ENCODE results near the gene DPP4. TPM values are rescaled to one million over a fixed set of nuclear protein-coding genes. Genes with fewer than 3 reads are reported as not detected.

DPP4 gene
- total and polyA plus RNA-seq, 2 of the 4 experiments (the other 2 are of a cell fraction), result 13.2 to 19.0 TPM

DNA sequence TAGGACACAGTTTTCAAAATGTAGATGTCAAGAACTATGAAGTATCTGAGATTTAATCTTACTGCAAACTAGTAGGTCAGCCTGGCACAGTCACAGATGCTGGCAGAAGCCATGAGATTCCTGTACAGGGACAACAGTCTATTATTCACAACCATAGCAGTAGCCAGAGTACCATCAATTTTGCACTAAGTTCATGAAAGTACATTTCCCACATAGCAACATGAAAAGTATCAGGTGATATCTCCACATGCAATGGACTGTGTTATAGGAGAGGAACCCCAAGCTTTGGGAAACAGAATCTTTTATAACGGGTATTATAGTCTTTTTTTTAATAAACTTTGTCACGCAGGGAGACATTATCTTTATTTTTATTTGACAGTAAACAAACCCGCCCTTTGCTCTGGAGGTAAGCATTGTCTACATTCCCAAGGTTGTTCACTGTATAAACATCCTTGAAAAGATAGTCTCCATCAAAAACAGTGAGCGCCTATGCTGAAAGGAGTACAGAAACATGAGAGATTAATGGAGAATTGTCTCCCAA is 33.4 kb upstream of the DPP4 start (continued):
- TF ChIP-seq CHD1 (IDR thresholded peaks at IDR 0.05; ENCODE audit: low read depth, low read length) (no peak), CEBPB (IDR thresholded peaks at IDR 0.05; ENCODE audit: low read depth, low read length) (no peak), BHLHE40 (IDR thresholded peaks at IDR 0.05; ENCODE audit: low read depth, low read length) (no peak), MXI1 (IDR thresholded peaks at IDR 0.05; ENCODE audit: borderline replicate concordance, low read depth, low read length) (no peak), SMC3 (IDR thresholded peaks at IDR 0.05; ENCODE audit: low read depth, low read length) (no peak)

DNA sequence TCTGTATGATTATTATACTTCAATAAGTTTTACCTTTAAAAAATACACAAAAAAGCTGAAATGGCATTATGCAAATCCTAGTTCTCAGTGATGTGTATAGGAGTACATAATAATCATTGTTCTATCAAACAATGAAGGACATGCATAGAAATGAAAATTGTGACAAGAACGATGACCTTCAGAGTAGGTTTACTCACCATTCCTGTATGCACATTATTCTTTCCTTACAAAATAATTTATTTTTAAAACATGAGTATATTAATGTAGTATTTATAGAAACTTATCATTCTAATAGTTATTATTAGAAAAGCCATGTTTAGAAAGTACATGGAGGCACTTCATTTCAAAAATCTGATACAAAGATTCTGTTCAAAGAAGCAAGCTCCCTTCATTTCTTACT is 32.7 kb upstream of the DPP4 start:
- CTCF ChIA-PET, result no interaction called here
- no peak overlapping the region for H4K8ac ChIP-seq (ENCODE audit: low read depth in 2 of 2, low read length in 2 of 2)
- no peak overlapping the region for H2AK9ac ChIP-seq (replicated peaks; ENCODE audit: low read depth, low read length, poor library complexity)
- no peak for DNase-seq
- no peak overlapping the region for H2BK5ac ChIP-seq (ENCODE audit: low read depth, low read length, poor library complexity, severe bottlenecking)
- BruUV-seq (replicated peaks), result no TSS peak
- no peak overlapping the region for H2BK120ac ChIP-seq (ENCODE audit: low read depth, low read length)
- no CpG with 5 or more reads among the region's 1 CpG for WGBS, 2 experiments (ENCODE audit: extremely low coverage in 2 of 2, insufficient read length in 1 of 2)
- no peak overlapping the region for H3K56ac ChIP-seq (ENCODE audit: extremely low read depth, insufficient read depth, low read length)
- H3K27me3 ChIP-seq (ENCODE audit: control insufficient read depth, insufficient read depth, low read length), result no peaks in the 10 kb centered on the region
- no peak overlapping the region for H2AK5ac ChIP-seq (ENCODE audit: low read depth, low read length)
- H3K4ac ChIP-seq (ENCODE audit: low read depth, low read length), result no peak overlapping the region
- dilution Hi-C loops (cut with HindIII; ENCODE audit: low sequenced_read_pairs, unreplicated experiment) (no loop called here), intact Hi-C loops (cut with micrococcal nuclease) (no loop called here), in situ Hi-C loops (cut with MboI; ENCODE audit: low sequenced_read_pairs) (no loop called here)
- POLR2A ChIA-PET (ENCODE audit: unreplicated experiment), result no interaction called here
- no peak overlapping the region for H4K91ac ChIP-seq (ENCODE audit: insufficient read depth, low read depth, low read length)
- H4K20me1 ChIP-seq (ENCODE audit: insufficient read depth, low read length), result no peaks in the 10 kb centered on the region
- H2BK15ac ChIP-seq (ENCODE audit: low read depth, low read length), result no peak overlapping the region
- H3K18ac ChIP-seq (ENCODE audit: low read depth, low read length), result no peak overlapping the region
- H3K9me3 ChIP-seq (ENCODE audit: control insufficient read depth, insufficient read depth, low read length), result no peaks in the 10 kb centered on the region
- H3K23ac ChIP-seq (ENCODE audit: low read depth, low read length), result no peak overlapping the region
- H3K9ac ChIP-seq (ENCODE audit: low read depth, low read length), result no peak overlapping the region
- TF ChIP-seq MAFK (IDR thresholded peaks at IDR 0.05; ENCODE audit: low read depth, low read length) (0 out of 2 replicates have a peak, but pooled peaks have one; percentile 8), CEBPB (IDR thresholded peaks at IDR 0.05; ENCODE audit: low read depth, low read length) (no peak)
- no peaks in the 10 kb centered on the region for H3K36me3 ChIP-seq (ENCODE audit: control insufficient read depth, insufficient read depth, low read length)
- H3K14ac ChIP-seq (replicated peaks; ENCODE audit: low read depth, low read length), result no peak overlapping the region
- peaks cover 2% of the 10 kb centered on the region; the same call in 1 of the 2 replicates for H3K4me1 ChIP-seq (ENCODE audit: control insufficient read depth, insufficient read depth, low read length)
- H4K5ac ChIP-seq (ENCODE audit: low read depth, low read length), result no peak overlapping the region
- H3K79me1 ChIP-seq (ENCODE audit: low read depth in 1 of 2, low read length in 2 of 2), result no peaks in the 10 kb centered on the region
- no peak overlapping the region for H3K27ac ChIP-seq (ENCODE audit: insufficient read depth, low read length)
- ATAC-seq (ENCODE audit: low read depth), result no peak
- H2AFZ ChIP-seq (replicated peaks; ENCODE audit: low read length, poor library complexity), result no peak overlapping the region
- no peak overlapping the region for H2BK20ac ChIP-seq (ENCODE audit: low read depth, low read length)
- H3K4me3 ChIP-seq (ENCODE audit: insufficient read depth, low read depth, low read length), result no peak overlapping the region
- H3K4me2 ChIP-seq (ENCODE audit: low read depth, low read length), result no peak overlapping the region
- peaks cover 5% of the 10 kb centered on the region; the same call in 1 of the 2 replicates for H3K9me1 ChIP-seq (ENCODE audit: insufficient read depth, low read length)
